ENCODE measurements around the gene TMEM176B.

- TF ChIP-seq CTCF (conservative IDR thresholded peaks at IDR 0.05; ENCODE audit: low read depth, low read length) (no peak), EZH2 (IDR thresholded peaks at IDR 0.05; ENCODE audit: low read length, unreplicated experiment) (no peak)
Observed at GRCh38 chr7:150842018-150842417, 41.9 kb upstream of the TMEM176B start.
